ENCODE measurements around the gene SYDE2.

Gene SYDE2

GRCh38 chr1:85116856-85117255 lies 84.0 kb downstream of the SYDE2 start:
- DNase-seq, result no peak

GRCh38 chr1:85115933-85116332 lies 84.9 kb downstream of the SYDE2 start:
- no peak for DNase-seq

- no peak for DNase-seq
These were observed 89.1 kb downstream of the SYDE2 start for GRCh38 chr1:85111695-85112094.

- peak; percentile 66 for DNase-seq
These were observed 91.3 kb downstream of the SYDE2 start for GRCh38 chr1:85109475-85109874.
